Muscle of arm (tissue), 14 donors: Measurements from ENCODE around the gene OR5J2. TPM values are rescaled to one million over a fixed set of nuclear protein-coding genes. Genes with fewer than 3 reads are reported as not detected.
"Not testable (repeated sequence)": the region's sequence is repeated elsewhere in the genome, so short reads cannot be mapped to it uniquely, and the experiment has no call there.

Experiments
- DNase-seq: peaks from one replicate; pipeline ENCODE4 v3.0.0-alpha.2; 2013
- long read RNA-seq, 11 donors: transcript quantifications; one replicate each; lab custom pipeline, GENCODE V29; 2026
- polyA plus RNA-seq, 12 donors: library from polyadenylated mRNA; unstranded; fragments of 120-200 nt; gene quantifications; one replicate each; pipeline ENCODE4 v1.2.1, GENCODE V29; 2013; ENCODE audit not compliant: insufficient read length in 12 of 12

OR5J2 gene
- polyA plus RNA-seq, result not detected
- long read RNA-seq, donor 1, result 0 reads
- long read RNA-seq, donor 2, result 0 reads
- long read RNA-seq, donor 3, result 0 reads
- long read RNA-seq, donor 4, result 0 reads
- long read RNA-seq, donor 5, result 0 reads
- long read RNA-seq, donor 6, result 0 reads
- long read RNA-seq, donor 7, result 0 reads
- long read RNA-seq, donor 8, result 0 reads
- long read RNA-seq, donor 9, result 0 reads
- long read RNA-seq, donor 10, result 0 reads
- long read RNA-seq, donor 11, result 0 reads

DNA sequence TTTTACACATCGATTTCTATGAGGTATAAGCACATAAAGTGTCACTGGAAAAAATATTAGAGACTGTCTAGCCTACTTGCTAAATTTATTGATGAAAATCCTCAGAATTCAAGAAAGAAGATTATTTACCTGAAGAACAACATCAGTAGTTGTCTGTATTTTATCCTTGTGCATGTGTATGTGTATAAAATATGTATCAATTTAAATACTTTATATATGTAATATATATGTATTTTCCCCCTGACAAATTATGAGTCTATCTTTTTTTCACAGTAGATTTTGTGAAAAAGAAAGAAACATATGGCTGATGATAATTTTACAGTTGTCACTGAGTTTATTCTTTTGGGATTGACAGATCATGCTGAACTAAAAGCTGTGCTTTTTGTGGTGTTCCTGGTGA, at the start of gene OR5J2:
Gene OR5J2, plus strand, starts transcription at position 301 of the 400 bp plus-strand sequence. Its CDS starts 0 bp downstream, at position 301.
- no peak for DNase-seq

DNA sequence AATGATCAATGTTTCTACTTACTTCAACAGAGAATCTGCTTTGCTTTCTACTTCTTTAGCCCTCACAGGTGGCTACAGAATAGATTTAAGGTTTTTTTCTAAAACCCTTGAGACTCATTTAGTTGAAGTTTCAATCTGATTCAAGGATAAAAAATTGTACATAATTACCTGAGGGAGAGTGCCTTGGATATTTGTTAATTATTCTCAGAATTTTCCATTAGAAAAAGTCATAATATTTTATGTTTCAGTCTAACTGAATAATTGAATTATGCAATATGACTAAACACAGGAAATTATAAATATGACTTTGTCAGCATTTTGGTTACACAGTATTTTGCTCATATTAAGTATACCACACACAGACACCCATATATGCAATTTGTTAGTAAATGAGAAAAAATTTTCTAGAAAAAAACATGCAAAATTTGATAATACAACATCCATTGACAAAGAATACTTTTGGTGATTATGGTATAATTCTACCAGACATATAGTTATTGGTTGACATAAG, 36.2 kb upstream of the OR5J2 start, which contains the start of gene OR8J3:
Gene OR8J3, minus strand, starts transcription at position 51 of the 511 bp plus-strand sequence. CDS start 2,483 bp downstream, outside the sequence.
- DNase-seq, result no peak

DNA sequence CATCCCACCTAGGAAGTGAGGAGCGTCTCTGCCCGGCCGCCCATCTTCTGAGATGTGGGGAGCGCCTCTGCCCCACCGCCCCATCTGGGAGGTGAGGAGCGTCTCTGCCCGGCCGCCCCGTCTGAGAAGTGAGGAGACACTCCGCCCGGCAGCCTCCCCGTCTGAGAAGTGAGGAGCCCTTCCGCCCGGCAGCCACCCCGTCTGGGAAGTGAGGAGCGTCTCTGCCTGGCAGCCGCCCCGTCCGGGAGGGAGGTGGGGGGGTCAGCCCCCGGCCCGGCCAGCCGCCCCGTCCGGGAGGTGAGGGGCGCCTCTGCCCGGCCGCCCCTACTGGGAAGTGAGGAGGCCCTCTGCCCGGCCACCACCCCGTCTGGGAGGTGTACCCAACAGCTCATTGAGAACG, 32.7 kb upstream of the OR5J2 start:
- DNase-seq, result not testable (repeated sequence)

DNA sequence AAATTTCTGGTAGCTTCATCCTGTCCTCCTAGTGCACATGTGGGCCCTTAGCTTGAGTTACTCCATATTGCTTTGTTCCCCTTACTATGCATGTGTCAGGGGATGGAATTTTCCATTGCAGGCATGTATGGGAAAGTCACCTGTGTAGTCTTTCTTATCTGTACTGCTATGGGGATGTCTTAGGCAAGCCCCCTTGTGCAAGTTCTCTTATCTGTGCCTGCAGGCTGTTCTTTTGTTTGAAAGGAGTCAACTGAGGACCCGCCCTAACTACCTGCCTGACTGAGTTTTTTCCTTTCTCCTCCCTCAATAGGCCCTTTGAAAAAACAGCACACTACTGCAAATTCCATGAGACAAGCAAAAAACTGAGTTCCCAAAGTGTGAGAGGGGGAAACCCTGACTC, 25.0 kb upstream of the OR5J2 start:
- DNase-seq, result no peak

DNA sequence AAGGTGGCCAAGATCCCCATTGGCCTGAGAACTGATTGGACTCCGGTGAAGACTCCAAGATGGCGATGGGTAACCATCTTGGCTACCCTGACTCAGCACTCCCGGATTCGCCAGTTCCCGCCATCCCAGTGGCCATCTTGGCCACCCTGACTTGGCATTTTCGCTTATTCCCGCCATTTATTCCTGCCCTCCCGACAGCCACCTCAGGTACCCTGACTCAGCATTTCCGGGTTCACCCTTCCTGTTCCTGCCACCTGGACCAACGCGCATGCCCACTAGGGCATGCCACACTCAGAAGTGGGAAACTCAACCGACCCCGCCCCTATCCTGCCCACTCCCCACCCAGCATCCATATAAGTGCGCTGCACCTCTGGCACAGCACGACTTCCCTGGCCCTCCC, 24.1 kb upstream of the OR5J2 start:
- no peak for DNase-seq

DNA sequence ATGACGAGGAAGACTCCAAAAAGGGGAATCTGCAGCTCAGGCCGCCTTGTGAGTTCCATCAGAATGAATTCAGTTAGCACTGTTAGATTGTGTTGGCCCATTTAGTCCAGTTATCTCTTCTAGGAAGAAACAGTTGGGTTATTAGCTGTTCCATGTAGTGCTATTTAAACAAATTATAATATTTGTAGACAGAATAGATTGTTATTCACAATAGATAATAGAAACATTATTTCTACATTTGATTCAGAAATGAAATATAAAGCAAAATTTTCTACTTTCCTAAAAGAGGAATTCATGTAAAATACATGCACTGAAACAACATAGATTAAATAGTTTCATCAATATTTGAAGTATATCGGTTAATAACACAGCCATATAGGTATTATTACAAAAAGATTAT, 16.2 kb upstream of the OR5J2 start, which contains the start of gene OR8K5:
Gene OR8K5, minus strand, starts transcription at position 101 of the 400 bp plus-strand sequence. Its CDS starts 0 bp downstream, at position 101.
- DNase-seq, result no peak

DNA sequence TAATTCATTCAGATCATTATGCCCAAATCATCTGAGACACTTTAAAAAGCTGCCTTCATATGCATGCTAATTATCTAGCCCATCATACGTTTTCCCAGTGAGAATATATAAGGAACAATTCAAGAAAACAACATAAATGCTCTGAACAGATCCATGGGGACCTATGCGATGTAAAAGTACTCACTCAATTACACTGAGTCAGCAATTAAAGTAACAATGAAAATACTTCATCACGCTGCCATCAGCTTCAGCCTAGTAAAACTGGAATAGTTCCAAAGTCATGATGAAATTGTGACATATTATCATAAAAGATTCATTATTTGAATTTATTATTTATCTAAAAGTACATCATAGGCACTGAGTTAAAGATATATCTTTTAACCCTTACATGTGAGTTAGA, 12.6 kb upstream of the OR5J2 start:
- DNase-seq, result no peak

DNA sequence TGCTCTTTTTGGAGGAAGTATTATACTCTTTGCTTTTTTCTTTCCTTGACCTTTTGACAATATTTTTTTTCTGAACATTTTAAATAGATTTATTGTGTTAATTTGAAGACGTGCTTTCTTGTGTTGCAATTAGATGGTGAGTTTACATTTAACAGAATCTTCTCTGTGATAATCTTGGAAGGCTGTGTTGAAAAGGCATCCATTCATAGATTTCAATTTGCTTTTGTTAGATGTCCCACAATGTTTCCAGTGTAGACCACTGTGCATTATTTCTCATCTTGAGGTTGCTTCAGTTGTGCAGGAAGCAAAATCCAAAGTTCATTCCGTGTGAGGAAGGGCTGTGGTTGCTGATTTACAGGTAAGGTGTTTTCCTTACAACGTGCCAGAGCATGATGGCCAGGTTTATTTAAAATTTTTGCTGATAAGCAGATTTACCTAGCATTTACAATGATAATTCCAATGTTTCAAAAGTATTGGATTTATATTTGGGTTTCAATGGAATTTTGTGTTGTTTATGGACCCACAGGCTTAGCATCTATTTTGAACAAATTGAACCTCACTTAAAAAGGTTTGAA, 4.1 kb upstream of the OR5J2 start:
- DNase-seq, result no peak

DNA sequence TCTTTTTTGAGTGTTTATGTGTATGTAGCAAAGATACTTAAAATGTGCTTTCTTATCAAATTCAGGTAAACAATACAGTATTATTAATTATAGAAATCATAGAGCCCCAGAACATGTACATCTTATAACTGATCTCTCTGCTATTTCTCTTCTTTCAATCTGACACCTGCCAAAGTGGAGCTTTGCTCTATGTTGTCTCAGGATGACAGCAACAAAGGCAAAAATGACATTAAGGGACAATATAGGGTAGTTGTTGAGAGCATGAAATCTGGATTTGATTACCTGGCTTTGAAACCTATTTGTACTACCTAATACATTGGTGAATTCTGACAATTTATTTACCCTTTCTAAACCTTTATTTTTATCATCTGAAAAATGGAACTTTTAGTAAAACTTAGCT, 7.0 kb downstream of the OR5J2 start:
- no peak for DNase-seq

DNA sequence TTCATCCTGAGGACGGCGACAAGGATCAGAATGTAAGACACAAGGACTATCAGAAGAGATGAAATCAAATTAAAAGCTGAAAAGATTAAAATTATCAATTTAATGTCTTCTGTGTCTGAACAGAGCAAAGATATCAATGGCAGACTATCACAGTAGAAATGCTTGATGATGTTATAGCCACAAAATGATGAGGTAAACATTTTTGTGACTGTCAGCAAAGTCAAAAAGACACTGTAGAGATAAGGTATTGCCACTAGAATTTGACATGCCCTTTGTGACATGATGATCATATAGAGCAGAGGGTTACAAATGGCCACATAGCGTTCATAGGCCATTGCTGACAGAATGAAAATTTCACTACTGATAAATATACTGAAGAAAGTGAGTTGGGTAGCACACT, 12.2 kb downstream of the OR5J2 start:
- no peak for DNase-seq

DNA sequence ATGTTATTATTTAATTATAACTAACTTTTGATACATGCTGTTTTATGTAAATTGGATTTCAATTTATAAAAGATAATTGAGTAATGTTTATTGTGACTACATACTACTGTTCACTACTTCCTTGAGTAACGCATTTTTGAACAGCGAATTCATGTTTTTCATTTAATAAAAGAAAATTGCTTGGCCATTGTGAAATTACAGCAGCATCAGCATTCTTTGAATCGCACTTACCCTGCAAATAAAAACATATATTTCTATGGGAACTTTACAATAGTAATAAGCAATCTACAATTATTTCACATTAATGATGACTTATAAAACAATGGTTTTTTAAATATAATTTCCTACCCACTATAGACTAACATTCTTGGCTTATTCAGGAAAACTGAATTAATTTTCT, 20.3 kb downstream of the OR5J2 start:
- no peak for DNase-seq

DNA sequence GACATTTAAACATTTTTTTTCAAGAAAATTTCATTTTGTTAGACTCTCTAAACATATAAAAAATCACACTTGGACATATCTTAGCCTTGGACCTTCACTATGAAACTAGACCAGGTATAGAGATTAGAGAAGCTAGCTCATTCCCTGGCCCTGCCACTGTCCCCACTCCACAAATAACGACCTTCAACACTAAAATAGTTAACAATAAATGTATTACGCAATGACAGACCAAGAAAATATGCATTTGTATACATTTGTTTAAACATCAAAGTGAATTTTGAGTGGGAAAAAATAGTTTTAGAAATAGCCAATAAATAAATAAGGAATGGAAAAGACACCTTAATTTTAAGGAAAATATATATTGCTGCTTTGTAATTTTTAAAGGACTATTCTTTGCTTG, 20.9 kb downstream of the OR5J2 start:
- no peak for DNase-seq

DNA sequence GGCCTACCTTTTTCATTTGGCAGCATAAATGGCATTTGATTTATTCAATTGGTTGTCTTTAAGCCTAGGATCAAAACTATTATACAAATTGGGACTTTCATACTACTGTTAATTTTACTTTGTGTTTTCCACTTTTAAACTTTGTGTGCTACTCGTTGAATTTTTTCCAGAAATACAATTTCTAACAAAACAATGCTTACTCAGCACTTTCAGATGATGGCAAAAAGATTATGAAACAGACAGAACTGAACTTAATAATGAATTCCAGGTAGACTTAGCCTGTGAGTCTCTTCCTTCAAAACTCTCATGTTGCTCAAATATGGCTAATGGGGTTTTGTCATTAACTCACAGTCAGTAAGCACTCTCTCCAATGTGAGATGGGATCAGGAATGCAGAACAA, 31.4 kb downstream of the OR5J2 start:
- no peak for DNase-seq

DNA sequence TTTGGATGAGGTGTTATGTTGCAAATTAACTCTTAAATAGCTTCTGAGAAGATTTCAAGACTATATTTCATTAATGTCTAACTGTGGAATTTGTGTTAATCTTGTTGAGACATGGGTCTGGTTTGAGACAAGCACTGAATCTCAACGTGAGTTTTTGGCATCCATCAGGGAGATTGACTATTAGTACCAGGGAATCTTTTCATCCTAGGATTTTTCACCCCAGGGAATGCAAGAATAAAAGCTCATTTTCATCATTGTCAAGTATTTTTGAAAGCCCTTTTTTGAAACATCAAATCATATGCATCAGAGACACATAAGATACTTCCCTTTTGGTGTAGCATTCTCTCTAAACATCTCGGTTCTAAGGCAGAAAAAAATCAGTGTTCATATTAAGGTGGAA, 38.1 kb downstream of the OR5J2 start:
- DNase-seq, result no peak

DNA sequence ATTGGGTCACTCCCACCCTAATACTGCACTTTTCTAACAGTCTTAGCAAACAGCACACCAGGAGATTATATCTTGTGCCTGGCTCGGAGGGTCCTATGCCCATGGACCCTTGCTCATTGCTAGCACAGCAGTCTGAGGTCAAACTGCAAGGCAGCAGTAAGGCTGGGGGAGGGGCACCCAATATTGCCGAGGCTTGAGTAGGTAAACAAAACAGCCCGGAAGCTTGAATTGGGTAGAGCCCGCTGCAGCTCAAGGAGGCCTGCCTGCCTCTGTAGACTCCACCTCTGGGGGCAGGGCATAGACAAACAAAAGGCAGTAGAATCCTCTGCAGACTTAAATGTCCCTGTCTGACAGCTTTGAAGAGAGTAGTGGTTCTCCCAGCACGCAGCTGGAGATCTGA, 43.3 kb downstream of the OR5J2 start:
- not testable (repeated sequence) for DNase-seq

Other genes with a start within 250 kb of the OR5J2 start
- gene OR5I1, start 240.2 kb upstream of the OR5J2 start, polyA plus RNA-seq, result not detected
- not detected for gene OR10AG1, start 206.7 kb upstream of the OR5J2 start, polyA plus RNA-seq
- gene OR5F1, start 182.0 kb upstream of the OR5J2 start, polyA plus RNA-seq, result not detected
- gene OR5AS1, start 149.0 kb upstream of the OR5J2 start, polyA plus RNA-seq, result under 1 TPM in 5 of 12 donors, not detected in 7; 0.01 to 0.07 (median 0.03) TPM
- gene OR8I2, start 83.3 kb upstream of the OR5J2 start, polyA plus RNA-seq, result not detected
- gene OR8H2, start 72.9 kb upstream of the OR5J2 start, polyA plus RNA-seq, result under 1 TPM in 1 of 12 donors, not detected in 11; 0.05 TPM
- not detected for gene OR8H3, start 54.2 kb upstream of the OR5J2 start, polyA plus RNA-seq
- gene OR8J3, start 36.4 kb upstream of the OR5J2 start, polyA plus RNA-seq, result not detected
- gene OR8K5, start 16.3 kb upstream of the OR5J2 start, polyA plus RNA-seq, result not detected
- gene OR5T2, start 57.6 kb downstream of the OR5J2 start, polyA plus RNA-seq, result not detected
- not detected for gene OR5T3, start 75.6 kb downstream of the OR5J2 start, polyA plus RNA-seq
- gene OR5T1, start 97.5 kb downstream of the OR5J2 start, polyA plus RNA-seq, result not detected
- not detected for gene OR8H1, start 115.6 kb downstream of the OR5J2 start, polyA plus RNA-seq
- gene OR8K3, start 138.5 kb downstream of the OR5J2 start, polyA plus RNA-seq, result not detected
- not detected for gene OR8K1, start 169.4 kb downstream of the OR5J2 start, polyA plus RNA-seq
- gene OR8J1, start 177.7 kb downstream of the OR5J2 start, polyA plus RNA-seq, result not detected
- not detected for gene OR8U1, start 199.0 kb downstream of the OR5J2 start, polyA plus RNA-seq
- not detected for gene OR5AL1, start 236.1 kb downstream of the OR5J2 start, polyA plus RNA-seq